Subcutaneous abdominal adipose tissue (tissue), 5 donors: ENCODE results near the gene LRRC15.

ENCODE experiments used
- H3K27ac ChIP-seq: one replicate; pipeline ENCODE4 v1.7.0; 2013; ENCODE audit warnings: low read depth, mild to moderate bottlenecking, inconsistent platforms, low read length, moderate library complexity
- H3K27me3 ChIP-seq, 5 donors: one replicate each; pipeline ENCODE4 v1.7.0; 2013; ENCODE audit warnings: low read length in 5 of 5, inconsistent platforms in 1 of 5; ENCODE audit not compliant: control insufficient read depth in 5 of 5, insufficient read depth in 4 of 5
- H3K36me3 ChIP-seq, 5 donors: one replicate each; pipeline ENCODE4 v1.7.0; 2013; ENCODE audit warnings: low read length in 5 of 5; ENCODE audit not compliant: control insufficient read depth in 5 of 5, insufficient read depth in 5 of 5
- H3K4me1 ChIP-seq, 5 donors: one replicate each; pipeline ENCODE4 v1.7.0; 2013; ENCODE audit warnings: low read length in 5 of 5, mild to moderate bottlenecking in 3 of 5, moderate library complexity in 1 of 5; ENCODE audit not compliant: control insufficient read depth in 5 of 5, insufficient read depth in 5 of 5
- H3K4me3 ChIP-seq, 5 donors: one replicate each; pipeline ENCODE4 v1.7.0; 2013; ENCODE audit warnings: low read length in 5 of 5, low read depth in 1 of 5
- H3K9ac ChIP-seq, 5 donors: one replicate each; pipeline ENCODE4 v1.7.0; 2013; ENCODE audit warnings: low read length in 5 of 5, mild to moderate bottlenecking in 4 of 5, moderate library complexity in 3 of 5
- H3K9me3 ChIP-seq, 5 donors: one replicate each; pipeline ENCODE4 v1.7.0; 2013; ENCODE audit warnings: low read length in 5 of 5; ENCODE audit not compliant: control insufficient read depth in 5 of 5
- donor health status: healthy.
- donor health status: healthy.
- donor health status: healthy.
- donor health status: healthy.
- donor health status: healthy.

Gene LRRC15

DNA sequence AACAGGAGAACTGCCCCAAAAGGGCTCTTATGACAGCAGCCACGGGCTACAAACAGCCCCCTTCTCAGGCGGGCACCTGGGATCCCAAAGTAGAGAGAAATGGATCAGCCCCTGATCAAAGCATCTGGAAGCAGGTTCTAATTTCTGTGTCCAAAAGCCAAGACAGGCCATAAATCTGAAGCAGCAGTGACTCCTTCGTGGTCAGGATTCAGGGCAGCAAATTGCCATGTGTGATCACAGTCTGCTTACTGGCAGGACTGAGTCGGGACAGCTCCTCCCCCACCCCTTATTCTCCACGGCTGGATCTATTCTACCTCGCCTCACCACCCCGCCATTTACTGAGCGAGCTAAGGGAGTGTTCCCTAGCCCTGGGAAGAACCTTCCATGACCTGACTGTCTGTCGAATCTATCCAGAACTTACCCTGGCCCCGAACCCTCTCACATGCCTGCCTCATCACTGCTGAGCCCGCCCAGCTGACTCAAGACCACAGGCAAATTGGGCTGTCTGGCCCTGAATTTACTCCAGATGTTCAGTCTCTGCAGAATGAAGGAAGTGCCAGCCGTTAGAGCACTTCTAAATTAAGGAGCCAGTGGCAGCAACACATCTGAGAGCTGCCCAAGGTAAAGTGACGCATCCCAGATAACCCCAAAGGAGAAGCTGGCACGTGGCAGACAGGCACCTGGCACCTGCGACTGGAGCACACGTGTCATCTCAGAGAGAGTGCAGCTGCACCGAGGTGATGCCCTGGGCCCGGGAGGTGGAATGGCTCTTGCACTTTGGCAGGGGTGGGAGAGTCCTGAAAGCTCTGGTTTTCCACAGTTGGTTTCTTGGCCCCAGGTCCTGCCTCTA is 1.3 kb downstream of the LRRC15 start:
- no peak overlapping the region for H3K4me3 ChIP-seq
- H3K4me1 ChIP-seq: peaks cover 0 to 19% (median 10%) of the 10 kb centered on the region in 5 donors
- H3K9me3 ChIP-seq: no peaks in the 10 kb centered on the region
- no peak overlapping the region for H3K9ac ChIP-seq
- H3K27me3 ChIP-seq: peaks cover 10 to 32% (median 22%) of the 10 kb centered on the region in 5 donors
- H3K36me3 ChIP-seq: no peaks in the 10 kb centered on the region
- no peak overlapping the region for H3K27ac ChIP-seq

DNA sequence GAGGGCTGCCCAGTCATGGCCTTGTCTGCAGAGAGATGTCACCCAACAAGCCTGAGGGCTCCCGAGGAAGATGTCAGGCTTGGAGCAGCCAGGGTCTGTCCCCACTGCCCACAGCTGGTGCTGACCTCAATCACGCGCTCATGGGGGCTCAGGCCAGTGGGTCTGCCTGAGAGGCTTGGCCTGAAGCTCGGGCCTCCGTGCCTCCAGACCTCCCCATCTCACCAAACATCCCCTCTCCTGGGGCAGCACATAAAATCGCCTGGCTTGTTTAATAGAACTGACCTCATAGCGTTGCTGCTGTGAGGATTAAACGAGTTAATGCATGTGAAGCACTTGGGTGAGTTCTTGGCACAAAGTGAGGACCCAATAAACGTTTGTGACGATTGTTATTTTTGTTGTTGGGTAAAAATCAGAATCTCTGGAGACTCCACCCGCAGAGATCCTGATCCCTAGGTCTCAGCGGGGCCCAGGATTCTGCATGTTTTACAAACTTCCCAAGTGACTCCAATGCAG is 3.5 kb downstream of the LRRC15 start:
- Histone ChIP-seq H3K9me3 (no peaks in the 10 kb centered on the region), H3K4me3 (no peak overlapping the region), H3K4me1 (peaks cover 0 to 19% (median 10%) of the 10 kb centered on the region in 5 donors), H3K27ac (no peak overlapping the region), H3K9ac (no peak overlapping the region), H3K27me3 (peaks cover 10 to 30% (median 19%) of the 10 kb centered on the region in 5 donors), H3K36me3 (no peaks in the 10 kb centered on the region)

DNA sequence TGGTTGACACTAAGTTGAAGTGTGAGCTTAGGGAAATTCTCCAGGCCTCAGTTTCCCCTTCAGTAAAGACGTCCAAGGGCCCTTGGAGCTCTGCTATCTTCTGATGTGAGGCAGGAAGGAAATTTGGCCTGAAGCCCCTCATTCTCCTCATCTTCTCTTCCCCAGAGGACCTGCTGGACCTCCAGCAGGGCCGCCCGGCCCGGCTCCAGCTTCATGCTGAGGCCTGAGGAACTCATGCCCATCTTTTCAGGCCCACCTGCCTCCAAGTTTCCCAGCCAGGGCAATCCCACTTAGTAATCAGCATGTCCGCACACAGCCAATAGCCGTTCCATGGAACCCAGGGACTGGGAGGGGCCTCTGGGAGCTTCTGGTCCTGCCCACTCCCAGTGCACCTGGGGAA is 4.0 kb downstream of the LRRC15 start:
- no peak overlapping the region for H3K9ac ChIP-seq
- H3K27me3 ChIP-seq: peaks cover 10 to 26% (median 17%) of the 10 kb centered on the region in 5 donors
- H3K36me3 ChIP-seq: no peaks in the 10 kb centered on the region
- no peak overlapping the region for H3K27ac ChIP-seq
- peaks cover 0 to 19% (median 10%) of the 10 kb centered on the region in 5 donors for H3K4me1 ChIP-seq
- no peak overlapping the region for H3K4me3 ChIP-seq
- H3K9me3 ChIP-seq: no peaks in the 10 kb centered on the region

DNA sequence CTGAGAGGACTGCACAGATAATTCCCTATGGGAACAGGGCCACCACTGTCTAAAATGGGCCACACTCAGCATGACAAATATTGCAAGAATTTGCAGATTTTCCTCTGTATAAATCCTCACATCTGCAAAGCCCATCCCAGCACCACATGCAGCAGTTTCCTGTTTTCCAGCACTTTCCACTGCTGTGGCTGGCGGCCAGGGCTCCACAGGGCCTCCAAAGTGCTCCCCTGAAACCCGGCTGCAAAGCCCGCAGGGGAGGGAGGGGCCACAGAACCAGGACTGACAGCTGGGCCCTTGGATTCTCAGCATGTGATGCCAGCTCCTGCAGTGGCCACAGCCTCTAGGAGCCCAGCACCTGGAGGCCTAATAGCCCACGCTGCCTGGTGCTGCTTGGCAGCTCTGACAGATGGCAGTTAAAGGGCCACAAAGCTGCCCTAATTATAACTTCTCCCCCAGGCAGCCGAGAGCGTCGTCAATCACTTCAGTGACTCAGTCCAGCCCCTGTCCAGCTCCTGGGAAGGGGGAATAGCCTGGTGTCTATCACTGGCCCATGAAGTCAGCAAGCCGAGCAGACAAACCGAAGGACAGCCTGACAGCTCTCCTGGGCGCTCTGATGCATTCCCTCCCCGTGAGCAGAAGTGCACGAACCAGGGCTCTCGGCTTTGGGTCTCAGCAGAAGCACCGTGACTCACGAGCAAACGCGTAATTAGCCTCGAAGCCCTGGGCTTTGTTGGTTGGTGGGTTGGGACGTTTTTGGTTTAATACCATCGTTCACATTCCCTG is 4.7 kb downstream of the LRRC15 start:
- H3K27ac ChIP-seq: no peak overlapping the region
- H3K27me3 ChIP-seq: peaks cover 10 to 26% (median 12%) of the 10 kb centered on the region in 5 donors
- peaks cover 0 to 18% (median 10%) of the 10 kb centered on the region in 5 donors for H3K4me1 ChIP-seq
- no peaks in the 10 kb centered on the region for H3K9me3 ChIP-seq
- H3K9ac ChIP-seq: no peak overlapping the region
- no peaks in the 10 kb centered on the region for H3K36me3 ChIP-seq
- H3K4me3 ChIP-seq: no peak overlapping the region

DNA sequence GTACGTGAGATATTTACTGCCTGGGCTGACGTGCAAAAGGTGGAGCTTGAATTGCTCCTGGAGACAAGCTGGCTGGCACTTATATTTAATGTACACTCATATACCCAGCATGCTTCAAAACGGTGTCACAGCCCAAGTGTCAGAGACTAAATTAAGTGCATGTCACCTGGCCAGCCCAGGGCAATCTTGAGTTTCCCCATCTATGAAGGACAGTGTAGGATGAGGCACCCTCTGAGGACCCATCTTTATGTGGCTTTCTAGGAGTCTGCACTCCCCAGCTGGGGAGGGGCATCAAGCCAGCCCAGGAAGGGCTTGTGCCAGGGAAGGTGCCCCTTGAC is 5.3 kb downstream of the LRRC15 start:
- Histone ChIP-seq H3K36me3 (no peaks in the 10 kb centered on the region), H3K27ac (no peak overlapping the region)

DNA sequence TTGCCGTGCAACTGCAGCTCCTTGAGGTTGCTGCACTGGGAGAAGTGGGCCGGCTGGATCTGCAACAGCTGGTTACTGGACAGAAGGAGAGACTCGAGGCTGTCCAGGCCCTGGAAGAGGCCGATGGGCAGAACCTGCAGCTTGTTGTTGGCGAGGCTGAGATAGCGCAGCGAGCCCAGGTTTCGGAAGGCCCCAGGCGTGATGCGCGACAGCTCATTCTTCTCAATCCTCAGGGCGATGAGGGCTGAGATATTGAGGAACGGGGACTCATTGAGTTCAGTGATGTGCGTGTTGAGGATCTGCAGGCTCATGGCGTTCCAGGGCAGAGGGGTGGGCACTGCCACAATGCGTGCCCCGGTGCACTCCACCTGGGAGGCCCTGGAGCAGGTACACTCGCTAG is 9.0 kb downstream of the LRRC15 start:
- peaks cover 0 to 15% (median 10%) of the 10 kb centered on the region in 5 donors for H3K4me1 ChIP-seq
- H3K36me3 ChIP-seq: no peaks in the 10 kb centered on the region
- H3K27me3 ChIP-seq: peaks cover 5 to 22% (median 12%) of the 10 kb centered on the region in 5 donors
- no peak overlapping the region for H3K9ac ChIP-seq
- H3K27ac ChIP-seq: no peak overlapping the region
- no peaks in the 10 kb centered on the region for H3K9me3 ChIP-seq
- no peak overlapping the region for H3K4me3 ChIP-seq

More for the DNA sequence above, 5.3 kb downstream of the LRRC15 start:
- Histone ChIP-seq H3K9ac (no peak overlapping the region), H3K27me3 (peaks cover 8 to 22% (median 12%) of the 10 kb centered on the region in 5 donors), H3K9me3 (no peaks in the 10 kb centered on the region), H3K4me3 (no peak overlapping the region), H3K4me1 (peaks cover 0 to 16% (median 10%) of the 10 kb centered on the region in 5 donors)

DNA sequence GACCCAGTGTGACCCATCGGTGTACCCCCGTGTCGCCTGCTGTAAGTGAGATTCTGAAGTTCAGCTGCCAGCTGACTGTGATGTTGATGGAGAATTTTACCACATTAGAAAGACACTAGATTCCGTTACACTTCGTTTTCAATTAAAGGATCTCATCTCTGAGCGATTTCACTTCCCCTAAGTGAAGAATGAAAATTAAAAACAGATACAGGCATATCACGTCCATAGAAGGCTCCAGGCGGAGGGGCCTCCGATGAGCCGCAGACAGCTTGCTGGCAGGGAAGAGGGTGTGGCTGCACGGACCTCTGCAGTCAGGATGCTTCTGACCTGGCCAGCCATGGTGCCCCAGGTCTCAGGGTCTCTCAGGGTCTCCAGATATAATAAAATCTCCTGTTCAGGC is 11.9 kb downstream of the LRRC15 start:
- Histone ChIP-seq H3K27ac (no peak overlapping the region), H3K36me3 (no peaks in the 10 kb centered on the region), H3K9me3 (no peaks in the 10 kb centered on the region), H3K4me3 (no peak overlapping the region), H3K4me1 (no peaks in the 10 kb centered on the region), H3K9ac (no peak overlapping the region), H3K27me3 (peaks cover 5 to 22% (median 12%) of the 10 kb centered on the region in 5 donors)

DNA sequence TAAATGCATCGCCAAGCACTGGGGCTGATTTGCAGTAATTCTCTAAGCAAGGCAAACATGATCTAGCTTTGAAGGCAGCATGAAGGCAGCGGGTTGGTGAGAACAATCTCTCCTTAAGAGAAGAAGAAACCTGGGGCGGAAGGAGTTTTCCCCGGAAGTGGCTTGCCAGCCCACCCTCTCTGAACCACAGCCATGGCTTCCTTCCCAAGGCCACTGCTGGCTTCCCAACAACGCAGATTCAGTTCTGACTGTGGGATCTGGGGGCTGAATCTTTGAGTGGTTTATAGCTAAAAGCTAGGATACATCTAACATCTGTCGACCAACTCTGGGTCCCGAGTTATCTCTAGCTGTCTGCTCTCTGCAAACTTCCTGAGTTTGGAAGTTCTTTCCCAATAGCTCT is 14.2 kb downstream of the LRRC15 start:
- H3K4me3 ChIP-seq: no peak overlapping the region
- H3K36me3 ChIP-seq: no peaks in the 10 kb centered on the region
- no peaks in the 10 kb centered on the region for H3K4me1 ChIP-seq
- peaks cover 5 to 22% (median 10%) of the 10 kb centered on the region in 5 donors for H3K27me3 ChIP-seq
- no peak overlapping the region for H3K27ac ChIP-seq
- H3K9me3 ChIP-seq: no peaks in the 10 kb centered on the region
- no peak overlapping the region for H3K9ac ChIP-seq

DNA sequence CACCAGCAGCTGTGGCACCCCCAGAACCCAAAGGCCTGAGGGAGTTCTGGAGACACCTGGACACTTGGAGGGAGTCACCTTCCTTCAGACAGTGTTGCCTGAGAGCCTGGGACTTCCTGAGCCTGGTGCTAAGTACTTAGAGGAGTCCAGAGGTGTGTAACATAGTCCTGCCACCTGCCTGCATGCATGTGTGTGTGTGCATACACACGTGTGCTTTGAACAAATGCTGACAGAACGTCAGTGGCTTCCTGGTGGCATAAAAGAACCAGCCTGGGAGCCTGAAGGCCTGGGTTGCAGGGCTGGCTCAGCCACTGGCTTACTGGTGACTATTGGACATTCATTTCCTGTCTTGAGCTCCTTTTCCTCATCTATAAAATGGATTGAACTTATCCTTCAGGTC is 15.2 kb downstream of the LRRC15 start:
- Histone ChIP-seq H3K27me3 (peaks cover 5 to 21% (median 9%) of the 10 kb centered on the region in 5 donors), H3K4me3 (no peak overlapping the region), H3K9ac (no peak overlapping the region), H3K27ac (no peak overlapping the region), H3K36me3 (no peaks in the 10 kb centered on the region), H3K9me3 (no peaks in the 10 kb centered on the region), H3K4me1 (no peaks in the 10 kb centered on the region)
